Caco-2 (cell line): Measurements from ENCODE around the gene ST8SIA2. TPM values are rescaled to one million over a fixed set of nuclear protein-coding genes. Genes with fewer than 3 reads are reported as not detected.

Source experiments
- BruUV-seq: library from RNA; stranded (reverse); fragments of 400-500 nt; replicated peaks from 2 replicates; lab custom pipeline; 2021; lab: Mats Ljungman, UMichigan
- CTCF ChIA-PET: fragments of 300-600 bp; sonication (Branson Sonifier 250); formaldehyde crosslinking; loops from one replicate; lab custom pipeline; 2022; ENCODE audit warnings: antibody characterized with exemption; lab: Charles Lee
- POLR2A ChIA-PET: fragments of 300-600 bp; sonication (Branson Sonifier 250); formaldehyde crosslinking; loops from one replicate; lab custom pipeline; 2022; ENCODE audit warnings: antibody characterized with exemption; lab: Charles Lee
- DNase-seq, 2 experiments: peaks; one replicate each; pipeline versions ENCODE4 v3.0.0 to v3.0.0-alpha.2; 2020 to 2022
- H3K27me3 ChIP-seq: replicated peaks from 2 replicates; pipeline ENCODE4 v1.6.0; 2011; ENCODE audit warnings: low read length; ENCODE audit not compliant: control insufficient read depth, insufficient read depth
- H3K36me3 ChIP-seq: 2 replicates; pipeline ENCODE4 v1.5.1; 2011; ENCODE audit warnings: low read length; ENCODE audit not compliant: control insufficient read depth, insufficient read depth
- H3K4me1 ChIP-seq: fragments of 250-450 bp; sonication (Bioruptor Pico); 2 replicates; pipeline ENCODE4 v1.5.1; 2020; ENCODE audit warnings: mild to moderate bottlenecking
- H3K4me3 ChIP-seq: 2 replicates; pipeline ENCODE4 v1.5.1; 2011; ENCODE audit warnings: low read depth, mild to moderate bottlenecking, control low read depth, low read length
- H3K9me3 ChIP-seq: fragments of 250-450 bp; sonication (Bioruptor Pico); 2 replicates; pipeline ENCODE4 v1.5.1; 2020; ENCODE audit warnings: mild to moderate bottlenecking, moderate library complexity
- H3K27ac Mint-ChIP-seq: one replicate; pipeline ENCODE4 v1.8.0; 2022; ENCODE audit warnings: mixed read lengths; ENCODE audit not compliant: unreplicated experiment
- H3K27me3 Mint-ChIP-seq: one replicate; pipeline ENCODE4 v1.8.0; 2022; ENCODE audit warnings: mixed read lengths; ENCODE audit not compliant: insufficient read depth, unreplicated experiment
- H3K36me3 Mint-ChIP-seq: one replicate; pipeline ENCODE4 v1.8.0; 2022; ENCODE audit warnings: mild to moderate bottlenecking, mixed read lengths; ENCODE audit not compliant: insufficient read depth, unreplicated experiment
- H3K4me1 Mint-ChIP-seq: one replicate; pipeline ENCODE4 v1.8.0; 2022; ENCODE audit warnings: low read depth, mixed read lengths; ENCODE audit not compliant: unreplicated experiment
- H3K4me3 Mint-ChIP-seq: one replicate; pipeline ENCODE4 v1.8.0; 2022; ENCODE audit warnings: mild to moderate bottlenecking, moderate library complexity, mixed read lengths; ENCODE audit not compliant: unreplicated experiment
- H3K9me3 Mint-ChIP-seq: one replicate; pipeline ENCODE4 v1.8.0; 2022; ENCODE audit warnings: mixed read lengths; ENCODE audit not compliant: unreplicated experiment
- intact Hi-C: fragments of 100-400 bp; cut with micrococcal nuclease; formaldehyde crosslinking; loops from one replicate; pipeline ENCODE4 v1.10.0; 2022; ENCODE audit not compliant: unreplicated experiment
- total RNA-seq: library from RNA; stranded (reverse); gene quantifications from 2 replicates; pipeline ENCODE4 v1.2.3, GENCODE V29; 2022
- TF ChIP-seq, protein P1 (sequence below), 2 experiments: fragments of 200-600 bp in 1 of 2; IDR thresholded peaks; 1 replicate in 1 of 2; 2 replicates in 1 of 2; pipeline versions ENCODE4 v1.5.1 to v1.8.0; 2011 to 2022; ENCODE audit warnings: antibody characterized with exemption in 1 of 2, control low read depth in 1 of 2, inconsistent platforms in 1 of 2, low read depth in 1 of 2, low read length in 1 of 2, mild to moderate bottlenecking in 1 of 2, moderate library complexity in 1 of 2; ENCODE audit not compliant: insufficient read depth in 1 of 2, severe bottlenecking in 1 of 2, unreplicated experiment in 1 of 2

ST8SIA2 gene
- total RNA-seq, 1 experiment from 2014 or later: not detected

DNA sequence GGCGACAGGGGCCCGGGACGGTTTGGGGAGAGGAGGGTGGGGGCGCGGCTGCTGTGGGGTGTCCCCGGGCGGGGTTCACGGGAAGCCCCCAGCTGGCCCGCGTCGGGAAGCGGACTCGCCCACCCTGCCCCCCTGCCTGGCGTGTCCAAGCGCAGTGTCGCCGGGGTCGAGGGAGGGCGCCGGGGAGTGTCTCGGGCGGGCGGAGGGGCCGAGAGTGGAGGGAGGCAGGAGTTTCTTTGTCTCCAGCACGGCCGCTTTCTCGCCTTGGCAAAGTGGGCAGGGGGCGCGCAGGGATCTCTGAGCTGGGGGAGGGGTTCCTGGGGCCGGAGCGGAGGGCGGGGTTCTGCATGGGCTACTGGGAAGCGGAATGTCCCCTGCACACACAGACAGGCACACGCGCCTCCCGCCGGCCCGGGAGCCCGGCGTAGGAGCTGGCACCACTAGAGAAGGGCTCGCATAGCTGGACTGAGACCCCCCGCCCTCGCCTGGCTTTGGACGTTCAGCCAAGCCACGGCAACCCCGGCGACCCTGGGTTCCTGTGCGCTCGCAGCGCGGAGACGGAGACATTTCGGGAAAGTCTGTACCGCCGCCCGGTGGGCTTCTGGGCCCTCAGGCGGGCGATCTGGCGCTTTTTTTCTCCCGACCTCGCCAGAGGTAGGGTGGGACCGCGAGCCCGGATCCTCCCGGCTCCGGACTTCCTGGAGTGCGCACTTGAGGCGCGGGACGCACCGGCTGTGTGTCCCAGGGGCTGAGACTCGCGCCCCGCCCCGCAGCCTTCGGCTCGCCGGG, 822 bp downstream of the ST8SIA2 start:
- TF ChIP-seq, protein P1, sequence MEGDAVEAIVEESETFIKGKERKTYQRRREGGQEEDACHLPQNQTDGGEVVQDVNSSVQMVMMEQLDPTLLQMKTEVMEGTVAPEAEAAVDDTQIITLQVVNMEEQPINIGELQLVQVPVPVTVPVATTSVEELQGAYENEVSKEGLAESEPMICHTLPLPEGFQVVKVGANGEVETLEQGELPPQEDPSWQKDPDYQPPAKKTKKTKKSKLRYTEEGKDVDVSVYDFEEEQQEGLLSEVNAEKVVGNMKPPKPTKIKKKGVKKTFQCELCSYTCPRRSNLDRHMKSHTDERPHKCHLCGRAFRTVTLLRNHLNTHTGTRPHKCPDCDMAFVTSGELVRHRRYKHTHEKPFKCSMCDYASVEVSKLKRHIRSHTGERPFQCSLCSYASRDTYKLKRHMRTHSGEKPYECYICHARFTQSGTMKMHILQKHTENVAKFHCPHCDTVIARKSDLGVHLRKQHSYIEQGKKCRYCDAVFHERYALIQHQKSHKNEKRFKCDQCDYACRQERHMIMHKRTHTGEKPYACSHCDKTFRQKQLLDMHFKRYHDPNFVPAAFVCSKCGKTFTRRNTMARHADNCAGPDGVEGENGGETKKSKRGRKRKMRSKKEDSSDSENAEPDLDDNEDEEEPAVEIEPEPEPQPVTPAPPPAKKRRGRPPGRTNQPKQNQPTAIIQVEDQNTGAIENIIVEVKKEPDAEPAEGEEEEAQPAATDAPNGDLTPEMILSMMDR (IDR thresholded peaks at IDR 0.05; ENCODE audit: insufficient read depth in 1 of 2, low read depth in 1 of 2, low read length in 1 of 2, severe bottlenecking in 1 of 2, unreplicated experiment in 1 of 2): no peak
- H3K36me3 ChIP-seq: no peaks in the 10 kb centered on the region
- Mint-ChIP-seq H3K4me1 (no peaks in the 10 kb centered on the region), H3K27me3 (peaks cover 51% of the 10 kb centered on the region), H3K9me3 (no peaks in the 10 kb centered on the region), H3K4me3 (peak overlapping the region; percentile 67), H3K36me3 (no peaks in the 10 kb centered on the region), H3K27ac (no peak overlapping the region)
- peak overlapping the region; percentile 33 for H3K4me3 ChIP-seq
- CTCF ChIA-PET: interaction anchor here (0.6 to 3.4 kb wide), 2 partner anchors 319 to 320 kb away, joined by 3 to 13 read pairs; no protein-coding TSS in a partner anchor
- peaks cover 2% of the 10 kb centered on the region; the same call in 1 of the 2 replicates for H3K27me3 ChIP-seq
- H3K9me3 ChIP-seq: no peaks in the 10 kb centered on the region
- H3K4me1 ChIP-seq: no peaks in the 10 kb centered on the region; the same call in 1 of the 2 replicates
- no TSS peak for BruUV-seq
- DNase-seq: peak in 1 of 2 experiments; percentile 15
- POLR2A ChIA-PET: no interaction called here
- intact Hi-C loops: no loop called here

DNA sequence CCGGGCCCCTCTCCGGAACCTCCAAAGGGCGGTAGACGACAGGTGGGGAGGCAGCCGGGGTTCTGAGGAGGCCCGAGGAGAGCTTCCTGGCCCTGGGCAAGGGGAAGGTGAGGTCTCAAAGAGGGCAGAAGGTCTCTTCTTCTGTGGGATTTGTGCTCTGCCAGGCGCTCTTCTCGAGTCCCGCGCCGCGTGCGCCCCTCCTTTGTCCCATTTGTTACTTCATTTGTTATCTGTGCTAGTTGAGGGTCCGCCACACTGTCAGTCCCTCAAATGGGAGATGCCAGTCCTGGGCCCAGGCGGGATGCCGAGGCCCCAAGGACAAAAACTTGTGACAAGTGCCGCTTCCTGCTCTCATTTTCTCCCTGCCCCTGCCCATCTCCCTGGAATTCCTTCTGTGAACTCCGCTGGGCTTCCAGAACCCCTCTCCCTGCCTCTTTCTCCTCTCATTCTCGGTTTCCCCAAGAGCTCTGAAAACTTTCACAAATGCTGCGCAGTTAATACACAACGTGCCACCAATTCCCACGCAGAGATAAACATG, 1.5 kb downstream of the ST8SIA2 start:
- H3K36me3 ChIP-seq: no peaks in the 10 kb centered on the region
- ChIA-PET CTCF (interaction anchor here (0.6 kb wide), 1 partner anchor 319 kb away, joined by 3 read pairs; no protein-coding TSS in a partner anchor), POLR2A (no interaction called here)
- H3K4me3 ChIP-seq: no peak overlapping the region
- Mint-ChIP-seq H3K27ac (no peak overlapping the region), H3K4me1 (no peaks in the 10 kb centered on the region), H3K36me3 (no peaks in the 10 kb centered on the region), H3K9me3 (no peaks in the 10 kb centered on the region), H3K27me3 (peaks cover 49% of the 10 kb centered on the region), H3K4me3 (peak overlapping the region; percentile 67)
- no peaks in the 10 kb centered on the region; the same call in 1 of the 2 replicates for H3K4me1 ChIP-seq
- no peaks in the 10 kb centered on the region for H3K9me3 ChIP-seq
- peaks cover 2% of the 10 kb centered on the region; the same call in 1 of the 2 replicates for H3K27me3 ChIP-seq
- no peak for DNase-seq
- TF ChIP-seq, protein P1 (IDR thresholded peaks at IDR 0.05; ENCODE audit: insufficient read depth in 1 of 2, low read depth in 1 of 2, low read length in 1 of 2, severe bottlenecking in 1 of 2, unreplicated experiment in 1 of 2): no peak
- intact Hi-C loops: no loop called here
- BruUV-seq: no TSS peak

DNA sequence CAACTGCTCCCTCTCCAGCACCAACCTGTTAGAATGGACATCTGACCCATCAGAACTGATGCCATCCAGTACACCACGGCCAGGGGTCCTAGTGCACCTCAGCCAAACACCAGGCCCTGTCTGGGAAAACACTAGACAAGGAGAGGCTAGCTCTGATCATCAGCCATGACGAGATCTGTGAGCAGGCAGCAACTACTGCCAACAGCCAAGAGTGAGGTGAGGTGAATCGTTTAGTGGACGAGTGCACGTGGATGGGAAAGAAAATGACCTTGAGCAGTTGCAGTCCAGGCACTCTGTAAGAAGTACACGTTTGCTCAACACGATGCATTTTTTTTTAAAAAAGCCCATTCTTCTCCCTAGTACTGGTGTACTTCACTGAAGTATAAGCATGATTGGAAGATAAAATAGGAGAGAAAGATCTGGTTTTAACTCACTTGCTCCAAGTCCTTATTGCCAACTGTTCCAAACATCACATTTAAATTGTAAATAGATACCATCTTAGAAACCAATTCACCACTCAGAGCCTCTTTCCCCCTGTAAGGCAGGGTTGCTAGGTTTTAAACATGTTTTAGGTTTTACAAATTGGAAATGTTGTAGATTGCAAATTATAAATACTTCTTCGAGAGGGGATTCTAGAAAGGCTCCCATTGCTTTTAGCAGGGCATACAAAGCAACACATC, 5.7 kb downstream of the ST8SIA2 start:
- H3K9me3 Mint-ChIP-seq: no peaks in the 10 kb centered on the region
- H3K4me1 Mint-ChIP-seq: no peaks in the 10 kb centered on the region
- Histone ChIP-seq H3K4me3 (no peak overlapping the region), H3K4me1 (no peaks in the 10 kb centered on the region; the same call in 1 of the 2 replicates), H3K9me3 (no peaks in the 10 kb centered on the region), H3K27me3 (no peaks in the 10 kb centered on the region; the same call in 1 of the 2 replicates), H3K36me3 (no peaks in the 10 kb centered on the region)
- POLR2A ChIA-PET: no interaction called here
- CTCF ChIA-PET: no interaction called here
- H3K27me3 Mint-ChIP-seq: peaks cover 49% of the 10 kb centered on the region
- TF ChIP-seq, protein P1 (IDR thresholded peaks at IDR 0.05; ENCODE audit: insufficient read depth in 1 of 2, low read depth in 1 of 2, low read length in 1 of 2, severe bottlenecking in 1 of 2, unreplicated experiment in 1 of 2): no peak
- intact Hi-C loops: no loop called here
- no peak overlapping the region for H3K27ac Mint-ChIP-seq
- H3K4me3 Mint-ChIP-seq: no peak overlapping the region
- DNase-seq: no peak
- no TSS peak for BruUV-seq
- H3K36me3 Mint-ChIP-seq: no peaks in the 10 kb centered on the region
